GM19395 (cell line): Measurements from ENCODE around the gene SDK1.

ENCODE experiments used
- ATAC-seq: cut with Tn5 transposase; IDR thresholded peaks from one replicate; pipeline ENCODE4 v1.9.1; 2021; ENCODE audit warnings: mild to moderate bottlenecking, moderate library complexity; ENCODE audit not compliant: unreplicated experiment

Gene SDK1

DNA sequence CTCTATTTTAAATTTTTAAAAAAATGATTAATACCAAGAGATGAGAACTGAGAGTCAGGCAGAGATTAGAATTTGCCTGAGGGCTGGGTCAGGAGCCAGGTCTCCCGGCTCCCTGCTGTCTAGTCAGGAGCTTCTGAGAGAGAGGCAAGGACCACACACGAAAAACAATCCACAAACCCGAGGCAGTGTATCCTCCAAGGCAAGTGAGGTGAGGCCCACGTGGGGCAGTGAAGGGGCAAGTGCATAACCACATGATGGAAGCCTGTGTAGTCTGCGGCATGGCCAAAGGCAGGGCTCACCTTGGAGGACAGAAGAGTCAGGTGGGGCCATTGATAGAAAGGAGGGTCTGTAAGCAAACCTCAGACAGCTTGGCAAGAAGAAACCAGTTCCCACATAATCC, 839.9 kb downstream of the SDK1 start:
- no peak for ATAC-seq

GRCh38 chr7:4143006-4143405, 842.0 kb downstream of the SDK1 start:
- no peak for ATAC-seq

GRCh38 chr7:4143511-4144171, 842.6 kb downstream of the SDK1 start:
- no peak for ATAC-seq

DNA sequence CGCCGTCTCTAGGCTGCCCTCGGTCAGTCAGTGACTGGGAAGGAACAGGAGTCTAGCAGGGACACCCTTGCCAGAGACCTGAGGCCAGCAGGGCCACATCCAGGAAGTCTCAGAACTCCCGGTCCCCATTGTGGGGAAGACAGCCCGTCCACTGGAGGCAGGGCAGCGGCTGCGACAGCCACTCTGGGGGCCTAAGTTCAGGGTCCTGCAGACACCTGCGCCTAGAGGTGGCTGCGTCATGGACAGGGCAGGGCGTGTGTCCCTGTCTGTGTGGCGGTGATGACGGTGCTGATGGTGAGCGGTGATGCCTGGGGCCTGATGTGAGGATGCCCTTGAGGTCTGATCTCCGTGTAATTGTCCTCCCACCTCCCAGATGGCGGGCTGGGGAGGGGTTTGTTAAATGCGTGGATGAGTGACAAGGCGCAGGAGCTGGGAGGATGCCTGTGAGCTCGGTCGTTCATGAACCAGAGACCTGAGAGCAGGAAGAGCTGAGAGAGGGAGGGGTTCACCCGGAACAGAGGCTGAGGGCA, 843.2 kb downstream of the SDK1 start:
- ATAC-seq = no peak

DNA sequence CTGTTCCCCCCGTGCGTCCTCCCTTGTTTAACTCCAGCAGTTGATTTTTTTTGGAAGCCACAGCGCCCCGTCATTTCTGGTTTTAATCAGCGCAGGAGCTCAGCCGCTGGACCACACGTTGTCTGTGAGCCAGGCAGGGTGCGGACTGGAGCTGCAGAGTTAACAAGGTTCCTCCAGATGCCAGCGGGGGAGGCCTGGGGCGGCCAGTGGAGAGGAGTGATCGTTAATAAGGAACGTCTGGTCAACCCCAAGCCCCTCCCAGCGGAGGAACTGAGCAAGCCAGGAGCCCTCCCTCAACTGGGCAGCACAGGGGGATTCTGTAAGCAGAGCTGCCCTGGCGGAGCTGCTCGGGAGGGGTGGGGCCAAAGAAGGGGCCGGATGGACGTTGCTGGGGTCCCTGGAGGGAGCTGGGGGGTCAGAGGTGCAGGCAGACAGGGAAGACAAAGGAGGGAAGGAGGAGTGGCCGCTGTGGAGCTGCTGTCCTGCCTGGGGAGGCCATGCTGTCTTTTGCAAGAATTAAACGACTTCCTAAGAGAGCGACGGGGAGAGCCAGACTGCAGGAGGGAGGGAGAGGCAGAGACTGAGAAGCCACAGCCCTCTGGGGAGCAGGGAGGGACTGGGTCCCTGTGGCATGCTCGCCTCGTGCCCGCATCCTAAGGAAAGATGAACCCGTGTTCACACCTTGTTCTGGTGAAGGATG, 843.9 kb downstream of the SDK1 start:
- ATAC-seq = no peak

- no peak for ATAC-seq
Measured at GRCh38 chr7:4145576-4145975, 844.5 kb downstream of the SDK1 start.

DNA sequence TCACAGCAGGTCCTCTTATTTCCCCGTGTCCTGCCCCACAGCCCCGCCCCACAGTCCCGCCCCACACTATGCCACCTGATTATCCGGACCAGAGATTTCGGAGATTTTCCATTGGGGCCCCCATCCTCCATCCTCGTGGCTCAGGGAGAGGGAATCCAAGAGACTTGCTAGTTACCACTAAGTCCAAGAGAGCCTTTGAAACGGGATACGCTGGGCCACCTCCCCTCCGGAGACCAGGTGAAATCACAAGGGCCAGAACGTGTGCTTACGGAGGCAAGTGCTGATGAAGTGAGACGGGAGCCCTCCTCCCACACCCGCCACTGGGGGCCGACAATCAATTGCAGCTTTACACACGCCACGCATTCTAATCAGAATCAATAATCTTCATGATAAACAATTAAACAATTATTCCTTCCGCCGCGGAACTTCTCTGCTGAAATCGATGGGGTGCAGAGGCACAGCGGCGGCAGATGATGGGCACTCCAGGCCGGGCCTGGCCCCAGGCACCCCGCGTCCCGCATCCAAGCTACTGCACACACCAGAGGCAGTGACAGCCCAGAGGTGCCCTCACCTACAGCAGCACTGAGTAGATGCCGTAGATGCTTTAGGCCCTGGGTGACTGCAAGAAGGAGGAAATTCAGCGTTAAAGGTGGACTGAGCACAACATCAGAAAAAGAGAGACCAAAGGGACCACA, 847.0 kb downstream of the SDK1 start:
- no peak for ATAC-seq

- ATAC-seq = no peak
Measured at GRCh38 chr7:4149236-4149635, 848.2 kb downstream of the SDK1 start.

DNA sequence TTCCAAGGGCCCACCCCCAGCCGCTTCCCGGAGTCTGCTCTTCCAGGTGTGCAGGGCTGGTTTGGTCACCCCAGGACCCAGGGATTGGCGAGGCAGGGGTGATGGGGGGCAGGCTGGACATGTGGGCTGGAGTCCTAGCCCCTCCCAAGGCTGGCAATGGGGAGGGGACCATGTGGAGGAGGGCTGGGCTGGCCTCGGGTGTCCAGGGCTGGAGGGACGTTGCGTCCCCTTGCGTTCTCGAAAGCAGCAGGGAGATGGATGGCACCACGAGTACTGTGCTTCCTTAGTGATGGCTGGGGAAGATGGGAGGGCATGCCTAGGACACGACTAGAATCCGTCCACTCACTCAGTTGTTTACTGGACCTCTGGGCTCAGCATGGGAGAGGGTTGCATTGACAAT, 848.6 kb downstream of the SDK1 start:
- ATAC-seq = no peak

DNA sequence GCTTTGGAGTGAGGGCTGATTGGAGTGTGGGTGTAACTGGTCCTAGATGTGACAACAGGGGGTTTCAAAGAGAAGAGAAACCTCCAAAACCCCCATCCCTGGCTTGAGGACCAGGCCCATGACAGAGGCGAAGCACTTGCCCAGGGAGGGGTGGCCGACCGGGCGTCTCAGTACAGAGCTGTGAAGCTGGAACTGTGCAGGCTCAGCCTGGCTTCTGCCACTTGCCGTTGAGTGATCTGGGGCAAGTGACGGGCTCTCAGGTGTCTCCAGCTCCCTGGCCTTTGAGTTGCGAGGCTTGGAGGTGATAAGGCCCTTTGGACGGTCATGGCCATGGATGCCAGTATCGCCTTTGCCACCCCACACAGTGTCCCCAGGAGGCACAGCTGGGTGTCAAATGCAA, 849.7 kb downstream of the SDK1 start:
- no peak for ATAC-seq

GRCh38 chr7:4151524-4151923, 850.5 kb downstream of the SDK1 start:
- ATAC-seq = no peak

GRCh38 chr7:4151926-4152549, 851.0 kb downstream of the SDK1 start:
- ATAC-seq = no peak

- no peak for ATAC-seq
Measured at GRCh38 chr7:4154882-4155535, 854.0 kb downstream of the SDK1 start.

- ATAC-seq = no peak
Measured at GRCh38 chr7:4156190-4156589, 855.1 kb downstream of the SDK1 start.

GRCh38 chr7:4157651-4158050, 856.6 kb downstream of the SDK1 start:
- ATAC-seq = no peak

DNA sequence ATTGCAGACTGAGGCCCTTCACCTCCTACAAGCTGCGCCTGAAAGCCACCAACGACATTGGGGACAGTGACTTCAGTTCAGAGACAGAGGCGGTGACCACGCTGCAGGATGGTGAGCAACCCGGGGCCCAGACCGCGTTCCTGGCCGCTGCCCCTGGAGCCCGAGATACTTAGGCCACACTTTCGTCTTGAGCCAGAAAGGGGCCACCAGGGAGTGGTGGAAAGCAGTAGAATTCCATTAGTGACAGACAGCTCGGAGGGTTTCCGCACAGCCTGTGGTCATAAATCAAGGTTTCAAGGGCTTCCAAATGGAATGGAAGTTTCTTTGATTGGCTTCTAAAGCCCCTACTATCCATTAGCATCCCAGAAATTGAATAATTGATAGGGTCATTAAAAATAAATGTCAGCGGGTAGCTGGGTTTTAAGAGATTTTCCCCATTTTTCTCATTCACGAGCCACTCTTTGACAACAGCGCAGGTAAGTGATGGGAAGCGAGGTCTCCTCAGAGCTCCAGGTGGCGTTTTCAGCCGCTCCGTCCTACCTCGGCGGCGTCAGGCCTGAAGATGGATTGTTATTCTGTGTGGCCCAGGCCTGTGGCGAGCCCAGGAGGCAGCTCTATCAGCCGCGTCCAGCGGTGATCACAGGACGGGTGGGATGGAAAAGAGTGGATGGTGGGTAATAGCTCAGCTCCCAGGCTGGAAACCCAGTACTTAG, 857.5 kb downstream of the SDK1 start:
- no peak for ATAC-seq

GRCh38 chr7:4159154-4159501, 858.1 kb downstream of the SDK1 start:
- ATAC-seq = no peak

DNA sequence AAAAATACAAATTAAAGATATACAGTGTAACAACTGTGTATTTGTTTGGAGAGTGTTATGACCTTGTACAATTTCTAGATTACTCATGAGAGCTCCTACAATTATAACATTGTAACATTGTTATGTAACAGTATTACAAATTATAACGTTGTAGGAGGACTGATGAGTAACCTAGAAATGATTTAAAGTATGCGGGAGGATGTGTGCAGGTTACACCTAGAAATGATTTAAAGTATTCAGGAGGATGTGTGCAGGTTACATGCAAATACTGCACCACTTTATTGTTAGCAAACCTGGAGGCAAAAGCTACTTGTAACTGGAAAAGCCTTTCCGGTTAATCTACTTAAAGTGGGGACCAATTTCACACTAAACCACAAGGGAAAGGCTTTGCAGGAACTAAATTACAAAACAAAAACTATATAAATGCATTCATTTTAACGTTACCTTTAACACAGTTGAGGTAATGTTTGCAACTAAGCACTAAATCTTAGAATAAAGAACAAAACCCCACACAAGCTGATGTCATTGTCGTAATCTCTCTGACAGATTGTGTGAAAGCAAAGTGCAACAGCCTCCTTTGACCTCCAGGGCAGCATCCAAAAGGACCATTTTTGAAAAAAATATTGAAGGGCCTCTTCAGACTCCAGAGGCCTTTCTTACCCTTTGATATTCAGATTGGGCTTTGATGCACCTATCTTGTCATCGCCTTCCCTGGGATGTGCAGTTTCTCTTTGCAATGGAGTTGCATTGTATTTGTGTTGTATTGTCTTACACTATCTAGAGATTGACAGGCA, 858.9 kb downstream of the SDK1 start:
- no peak for ATAC-seq

GRCh38 chr7:4162884-4163564, 862.0 kb downstream of the SDK1 start:
- no peak for ATAC-seq
